Fibroblast of the aortic adventitia (primary cell): ENCODE results near the gene MROH2A. TPM values are rescaled to one million over a fixed set of nuclear protein-coding genes. Genes with fewer than 3 reads are reported as not detected.

ENCODE experiments used
- DNase-seq: peaks from one replicate; pipeline ENCODE4 v3.0.0-alpha.2; 2010; ENCODE audit warnings: low read depth
- H3K4me3 ChIP-seq: 2 replicates; pipeline ENCODE4 v1.5.1; 2011; ENCODE audit warnings: low read depth, mild to moderate bottlenecking, control low read depth, low read length, moderate library complexity
- total RNA-seq: library from RNA; depleted of rRNA; stranded (reverse); fragments of >200 nt; gene quantifications from 2 replicates; pipeline ENCODE4 v1.2.3, GENCODE V29; 2012; ENCODE audit warnings: low replicate concordance
- TF ChIP-seq, protein P1 (sequence below): IDR thresholded peaks from 2 replicates; pipeline ENCODE4 v1.5.1; 2011; ENCODE audit warnings: mild to moderate bottlenecking, low read length, control low read depth, inconsistent platforms; ENCODE audit not compliant: insufficient read depth

The MROH2A gene
- total RNA-seq, 1 donor, result under 0.01 TPM

DNA sequence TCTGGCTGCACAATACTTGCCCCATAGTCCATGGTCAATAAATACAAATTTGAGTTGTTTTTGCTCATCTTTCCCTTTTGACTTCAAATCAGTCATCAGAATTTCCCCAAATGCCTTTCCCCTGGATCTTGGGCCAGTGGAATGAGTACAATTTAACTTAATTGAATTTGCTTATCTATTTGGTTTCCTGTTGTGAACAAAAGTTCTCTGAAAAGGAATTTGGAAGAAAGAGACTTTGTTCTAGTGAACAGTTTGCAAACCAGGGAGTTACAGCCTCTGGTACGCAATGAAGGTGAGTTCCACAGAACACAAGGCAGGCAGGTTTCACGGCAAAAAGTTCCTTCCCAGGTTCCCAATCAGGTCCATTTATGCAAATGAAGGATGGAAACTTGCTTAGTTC is 19.3 kb upstream of the MROH2A start:
- DNase-seq, result peak; percentile 59
- H3K4me3 ChIP-seq, result no peak overlapping the region
- TF ChIP-seq, protein P1, sequence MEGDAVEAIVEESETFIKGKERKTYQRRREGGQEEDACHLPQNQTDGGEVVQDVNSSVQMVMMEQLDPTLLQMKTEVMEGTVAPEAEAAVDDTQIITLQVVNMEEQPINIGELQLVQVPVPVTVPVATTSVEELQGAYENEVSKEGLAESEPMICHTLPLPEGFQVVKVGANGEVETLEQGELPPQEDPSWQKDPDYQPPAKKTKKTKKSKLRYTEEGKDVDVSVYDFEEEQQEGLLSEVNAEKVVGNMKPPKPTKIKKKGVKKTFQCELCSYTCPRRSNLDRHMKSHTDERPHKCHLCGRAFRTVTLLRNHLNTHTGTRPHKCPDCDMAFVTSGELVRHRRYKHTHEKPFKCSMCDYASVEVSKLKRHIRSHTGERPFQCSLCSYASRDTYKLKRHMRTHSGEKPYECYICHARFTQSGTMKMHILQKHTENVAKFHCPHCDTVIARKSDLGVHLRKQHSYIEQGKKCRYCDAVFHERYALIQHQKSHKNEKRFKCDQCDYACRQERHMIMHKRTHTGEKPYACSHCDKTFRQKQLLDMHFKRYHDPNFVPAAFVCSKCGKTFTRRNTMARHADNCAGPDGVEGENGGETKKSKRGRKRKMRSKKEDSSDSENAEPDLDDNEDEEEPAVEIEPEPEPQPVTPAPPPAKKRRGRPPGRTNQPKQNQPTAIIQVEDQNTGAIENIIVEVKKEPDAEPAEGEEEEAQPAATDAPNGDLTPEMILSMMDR, result no peak

DNA sequence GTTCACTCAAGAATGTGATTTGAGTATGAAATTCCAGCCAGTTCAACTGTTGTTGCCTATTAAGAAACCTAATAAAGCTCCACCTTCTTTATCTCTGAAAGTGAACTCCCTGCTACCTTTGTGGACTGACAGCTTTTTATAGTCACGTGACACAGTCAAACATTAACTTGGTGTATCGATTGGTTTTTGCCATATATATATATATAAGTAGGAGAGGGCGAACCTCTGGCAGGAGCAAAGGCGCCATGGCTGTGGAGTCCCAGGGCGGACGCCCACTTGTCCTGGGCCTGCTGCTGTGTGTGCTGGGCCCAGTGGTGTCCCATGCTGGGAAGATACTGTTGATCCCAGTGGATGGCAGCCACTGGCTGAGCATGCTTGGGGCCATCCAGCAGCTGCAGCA is 18.1 kb upstream of the MROH2A start, which contains the start of gene UGT1A1:
TSS of gene UGT1A1 (plus strand) at position 228 of the 400 bp plus-strand sequence. CDS start at position 246, 18 bp downstream.
- TF ChIP-seq, protein P1, result no peak
- no peak within 1 kb of the TSS for H3K4me3 ChIP-seq
- no peak for DNase-seq

DNA sequence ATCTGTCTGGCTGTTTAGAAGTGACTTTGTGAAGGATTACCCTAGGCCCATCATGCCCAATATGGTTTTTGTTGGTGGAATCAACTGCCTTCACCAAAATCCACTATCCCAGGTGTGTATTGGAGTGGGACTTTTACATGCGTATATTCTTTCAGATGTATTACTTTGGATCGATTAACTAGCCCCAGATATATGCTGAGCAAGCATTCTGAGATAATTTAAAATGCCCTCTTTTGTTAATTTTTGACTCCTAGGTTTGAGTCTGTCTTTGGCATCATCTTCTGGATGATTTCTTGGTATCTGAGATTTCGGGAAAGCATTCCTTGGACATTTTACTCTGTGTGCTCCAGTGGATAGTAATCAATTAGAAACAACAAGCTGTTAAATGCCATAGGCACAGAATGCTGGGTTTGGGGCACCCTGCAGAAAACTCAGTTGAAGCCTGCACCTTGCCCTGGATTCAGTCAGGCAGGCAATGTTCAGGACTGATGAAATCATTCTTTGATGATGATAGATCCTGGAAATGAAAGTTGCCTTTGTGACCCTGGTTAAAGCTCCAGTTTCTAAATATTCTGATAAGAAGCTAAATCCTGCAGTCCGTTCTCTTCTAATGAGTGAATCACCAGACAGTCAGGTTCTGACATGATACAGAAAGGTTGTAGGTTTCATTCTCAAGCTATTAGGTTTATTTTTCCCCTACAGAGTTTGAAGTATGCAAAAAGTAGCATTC is 16.9 kb upstream of the MROH2A start:
- DNase-seq, result peak; percentile 51
- no peak overlapping the region for H3K4me3 ChIP-seq
- TF ChIP-seq, protein P1, result no peak

DNA sequence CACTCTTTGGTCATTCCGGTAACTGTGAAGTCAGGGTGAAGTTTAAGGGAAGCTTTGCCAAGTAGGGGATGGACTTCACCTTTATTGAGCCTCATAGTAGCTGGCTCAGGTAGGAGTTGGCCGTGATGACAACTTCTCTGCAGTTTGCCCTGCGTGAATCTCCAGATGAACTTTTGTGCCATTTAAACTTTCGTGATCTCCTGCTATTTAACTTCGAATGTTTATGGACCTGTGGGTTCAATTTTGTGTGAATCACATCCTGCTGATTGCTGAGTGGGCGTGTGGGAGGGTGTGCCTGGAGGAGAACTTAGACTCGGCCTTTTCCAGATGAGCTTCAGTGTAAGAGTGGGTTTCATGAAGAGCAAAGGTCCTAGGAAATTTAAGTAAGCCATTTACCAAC is 13.9 kb upstream of the MROH2A start:
- TF ChIP-seq, protein P1, result no peak
- DNase-seq, result peak; percentile 74
- H3K4me3 ChIP-seq, result no peak overlapping the region

DNA sequence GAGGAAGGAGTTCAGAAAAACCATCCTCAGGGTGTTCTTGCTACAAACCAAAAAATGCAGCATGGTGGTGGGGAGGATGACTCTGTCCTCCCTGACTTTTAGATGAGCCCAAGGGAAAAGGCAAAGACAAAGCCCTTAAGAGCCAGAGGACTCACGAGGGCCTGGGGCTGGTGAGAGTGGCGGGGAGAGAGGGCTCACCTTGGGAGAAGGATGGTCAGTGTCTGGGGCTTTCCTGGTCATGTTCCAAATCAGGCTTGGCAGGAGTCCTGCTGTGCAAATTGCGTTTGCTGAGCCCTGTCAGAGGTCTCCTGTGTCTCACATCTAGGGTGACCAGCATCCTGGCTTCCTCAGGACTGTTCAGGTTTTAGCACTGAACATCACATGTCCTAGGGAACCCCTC is 13.4 kb upstream of the MROH2A start:
- no peak for DNase-seq
- H3K4me3 ChIP-seq, result no peak overlapping the region

DNA sequence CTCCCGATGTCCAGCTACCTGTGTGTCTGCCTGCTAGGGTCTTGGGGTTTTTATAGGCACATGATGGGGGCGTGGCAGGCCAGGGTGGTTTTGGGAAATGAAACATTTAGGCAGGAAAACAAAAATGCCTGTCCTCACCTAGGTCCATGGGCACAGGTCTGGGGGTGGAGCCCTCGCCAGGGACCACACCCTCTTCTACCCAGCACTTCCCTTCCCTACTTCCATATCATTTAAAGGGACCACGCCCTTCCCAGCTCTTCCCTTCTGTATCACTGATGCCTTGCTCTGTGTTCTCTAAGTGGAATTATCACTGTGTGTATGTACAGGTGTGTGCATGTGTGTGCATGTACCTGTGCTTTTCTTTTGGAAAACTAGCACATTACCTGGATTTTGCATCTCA is 11.7 kb upstream of the MROH2A start:
- no peak overlapping the region for H3K4me3 ChIP-seq
- no peak for DNase-seq
- TF ChIP-seq, protein P1, result no peak

More for the DNA sequence above, 13.4 kb upstream of the MROH2A start:
- TF ChIP-seq, protein P1, result no peak
